Adrenal gland (tissue), 12 donors: Measurements from ENCODE around the gene TSHZ2. TPM values are rescaled to one million over a fixed set of nuclear protein-coding genes. Genes with fewer than 3 reads are reported as not detected.

Experiments
- DNase-seq, 7 donors: peaks; one replicate each; pipeline ENCODE4 v3.0.0-alpha.2; 2019 to 2020
- H3K27ac ChIP-seq, 5 donors: fragments of 200-600 bp; sonication (generic) in 4 of 5; 1 replicate in 3 of 5; 2 replicates in 2 of 5; pipeline versions ENCODE4 v1.5.1 to v1.8.0; 2016 to 2020; ENCODE audit warnings: mild to moderate bottlenecking in 1 of 5
- H3K27me3 ChIP-seq: fragments of 200-600 bp; 2 replicates; pipeline ENCODE4 v1.8.0; 2021
- H3K36me3 ChIP-seq, 2 donors: fragments of 200-600 bp; replicated peaks in 1 of 2; 1 replicate in 1 of 2; 2 replicates in 1 of 2; pipeline versions ENCODE4 v1.5.1 to v1.8.0; 2018 to 2022
- H3K4me1 ChIP-seq, 2 donors: fragments of 200-600 bp; replicated peaks in 1 of 2; 1 replicate in 1 of 2; 2 replicates in 1 of 2; pipeline versions ENCODE4 v1.5.1 to v1.8.0; 2018 to 2021
- H3K4me3 ChIP-seq, 4 donors: fragments of 200-600 bp; sonication (generic) in 3 of 4; one replicate each; pipeline ENCODE4 v1.5.1; 2016 to 2018
- H3K9me3 ChIP-seq, 3 donors: fragments of 200-600 bp; sonication (generic) in 1 of 3; replicated peaks in 1 of 3; 1 replicate in 2 of 3; 2 replicates in 1 of 3; pipeline versions ENCODE4 v1.5.1 to v1.8.0; 2016 to 2021
- CTCF ChIP-seq, 6 experiments: fragments of 450-650 bp in 4 of 6; fragments of 200-600 bp in 2 of 6; sonication (generic) in 1 of 6; IDR thresholded peaks; 1 replicate in 5 of 6; 2 replicates in 1 of 6; pipeline versions ENCODE4 v1.5.1 to v1.8.0; 2016 to 2021; ENCODE audit warnings: antibody characterized with exemption in 6 of 6, mild to moderate bottlenecking in 2 of 6, moderate library complexity in 1 of 6
- POLR2A ChIP-seq, 2 donors: fragments of 450-650 bp; IDR thresholded peaks; one replicate each; pipeline ENCODE4 v1.6.1; 2017; ENCODE audit warnings: antibody characterized with exemption in 2 of 2, mild to moderate bottlenecking in 2 of 2, moderate library complexity in 1 of 2
- WGBS, 4 donors: extraction: QIAGEN DNeasy Blood & Tissue Kit in 2 of 4; methylation state at CpG; one replicate each; pipeline versions ENCODE4 v1.1.5 to v1.1.7; 2013 to 2017; 5-methylcytosine and 5-hydroxymethylcytosine counted together
- intact Hi-C, 2 donors: fragments of 100-400 bp; cut with DNase I; formaldehyde crosslinking; loops; one replicate each; pipeline versions ENCODE4 v1.14.1 to v1.15.0; 2022 to 2023
- polyA plus RNA-seq, 3 donors: library from polyadenylated mRNA; stranded (reverse); fragments of 200-250 nt in 2 of 3; fragments of 350-450 nt in 1 of 3; fragmentation: Illumina TruSeq in 1 of 3; extraction: RNeasy Lipid Tissue Mini Kit (QIAGEN cat#74804) in 1 of 3; gene quantifications; one replicate each; pipeline ENCODE4 v1.2.3, GENCODE V29; 2013 to 2014
- total RNA-seq, 9 donors: library from RNA; depleted of rRNA in 4 of 9; stranded (reverse); fragments of >200 nt in 4 of 9; fragments of 120-200 nt in 1 of 9; fragmentation: NEBNext Ultra II Directional in 1 of 9; extraction: Animal tissue kit (Norgen Biotek cat#: 25700) in 1 of 9; gene quantifications; one replicate each; pipeline versions ENCODE4 v1.1.0 to v1.2.4, GENCODE V29; 2013 to 2023
- donor health status: healthy with polysubstance abuse.
- donor health status: Bipolar disorder and iron deficiency.
- donor health status: DM: yes; HTN: yes; CAD: no.
- donor health status: DM: no; HTN: no; CAD: no.
- donor health status: DM: no; HTN: no; CAD: no.
- donor health status: DM: yes; HTN: yes; CAD: no.

Gene TSHZ2
- total and polyA plus RNA-seq, 12 donors = 20.5 to 87.1 (median 52.4) TPM

- Histone ChIP-seq H3K9me3 (no peaks in the 10 kb centered on the region), H3K4me3 (no peak overlapping the region), H3K27ac (no peak overlapping the region), H3K27me3 (no peaks in the 10 kb centered on the region), H3K4me1 (peaks cover 0 to 15% of the 10 kb centered on the region in 2 donors), H3K36me3 (no peaks in the 10 kb centered on the region)
- TF ChIP-seq CTCF (IDR thresholded peaks at IDR 0.05) = no peak
- TF ChIP-seq POLR2A (IDR thresholded peaks at IDR 0.05) = no peak
- intact Hi-C loops = no loop called here
- DNase-seq = no peak
- 80 to 84% (median 83%) methylated on average over 6 of the region's 6 CpGs for WGBS, 4 donors
Measured at GRCh38 chr20:53335555-53335954, 363.4 kb downstream of the TSHZ2 start.

- H3K27ac ChIP-seq = no peak overlapping the region
- H3K4me1 ChIP-seq = peaks cover 0 to 3% of the 10 kb centered on the region in 2 donors
- TF ChIP-seq POLR2A (IDR thresholded peaks at IDR 0.05) (no peak), CTCF (IDR thresholded peaks at IDR 0.05) (no peak)
- no peak for DNase-seq
- intact Hi-C loops = no loop called here
- H3K36me3 ChIP-seq = no peaks in the 10 kb centered on the region
- WGBS, 4 donors = 88 to 92% (median 91%) methylated on average over 3 of the region's 3 CpGs
- H3K27me3 ChIP-seq = no peaks in the 10 kb centered on the region
- H3K9me3 ChIP-seq = no peaks in the 10 kb centered on the region
- H3K4me3 ChIP-seq = no peak overlapping the region
Measured at GRCh38 chr20:53336892-53337291, 364.7 kb downstream of the TSHZ2 start.

GRCh38 chr20:53337390-53338101 lies 365.4 kb downstream of the TSHZ2 start:
- no peaks in the 10 kb centered on the region for H3K27me3 ChIP-seq
- intact Hi-C loops = no loop called here
- H3K36me3 ChIP-seq = no peaks in the 10 kb centered on the region
- H3K4me1 ChIP-seq = no peaks in the 10 kb centered on the region
- H3K9me3 ChIP-seq = no peaks in the 10 kb centered on the region
- no peak overlapping the region for H3K4me3 ChIP-seq
- TF ChIP-seq CTCF (IDR thresholded peaks at IDR 0.05) (no peak), POLR2A (IDR thresholded peaks at IDR 0.05) (no peak)
- no peak overlapping the region for H3K27ac ChIP-seq
- DNase-seq = no peak
- 83 to 87% (median 84%) methylated on average over 8 of the region's 8 CpGs for WGBS, 4 donors

GRCh38 chr20:53338716-53339115 lies 366.6 kb downstream of the TSHZ2 start:
- intact Hi-C loops = no loop called here
- TF ChIP-seq CTCF (IDR thresholded peaks at IDR 0.05) (no peak), POLR2A (IDR thresholded peaks at IDR 0.05) (no peak)
- Histone ChIP-seq H3K27me3 (no peaks in the 10 kb centered on the region), H3K9me3 (no peaks in the 10 kb centered on the region), H3K4me1 (no peaks in the 10 kb centered on the region), H3K4me3 (no peak overlapping the region), H3K36me3 (no peaks in the 10 kb centered on the region), H3K27ac (no peak overlapping the region)
- 90 to 95% (median 92%) methylated on average over 4 of the region's 4 CpGs for WGBS, 4 donors
- DNase-seq = no peak
